ENCODE data around the gene CLIP2.

GRCh38 chr7:74262639-74263398, 26.4 kb upstream of the CLIP2 start:
- no peak for TF ChIP-seq CTCF (conservative IDR thresholded peaks at IDR 0.05; ENCODE audit: low read length)
- no peak for TF ChIP-seq EZH2phosphoT487 (IDR thresholded peaks at IDR 0.05; ENCODE audit: borderline replicate concordance, low read depth, low read length)

Measured in OCI-LY7 (cell line).